Stimulated activated CD4-positive, alpha-beta T cell treated with anti-CD3 and anti-CD28 coated beads, Interleukin-1b, Interleukin-23, amount 100 ng/mL, for 4 hours (primary cell): ENCODE data around the gene PPARGC1A.

Source experiments
- DNase-seq, 2 donors: peaks; one replicate each; pipeline ENCODE4 v3.0.0-alpha.2; 2020; ENCODE audit warnings: low read depth in 2 of 2

Gene PPARGC1A

GRCh38 chr4:23878912-23879732 is 10.7 kb downstream of the PPARGC1A start:
- DNase-seq: no peak

DNA sequence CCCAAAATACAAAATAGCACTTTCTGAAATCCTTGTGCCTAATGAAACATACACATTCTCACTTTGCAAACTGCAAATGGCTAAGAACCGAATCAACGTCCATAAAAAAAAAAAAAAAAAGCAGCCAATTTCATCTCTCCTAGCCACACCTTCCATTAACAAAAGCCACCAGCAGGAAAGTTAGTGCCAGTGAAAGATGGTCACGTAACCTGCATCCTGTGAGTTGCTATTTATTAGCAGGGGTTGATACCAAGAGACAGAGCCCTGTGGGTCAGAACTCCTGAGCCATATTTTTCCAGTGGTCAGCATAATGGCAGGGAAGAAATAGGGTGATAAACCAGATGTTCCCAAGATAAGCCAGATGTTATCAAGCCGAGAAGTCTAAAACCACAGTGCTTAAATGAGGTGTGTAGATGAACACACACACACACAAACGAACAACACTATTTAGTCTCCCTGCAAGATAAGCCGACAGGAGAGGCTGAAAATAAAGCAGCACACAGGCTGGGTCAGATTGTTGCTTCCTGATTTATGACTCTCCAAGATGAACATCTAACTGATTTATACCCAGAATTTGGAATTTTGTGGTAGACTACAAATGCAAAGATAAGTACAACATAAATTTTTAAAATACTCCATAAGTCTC is 11.5 kb downstream of the PPARGC1A start:
- no peak for DNase-seq

GRCh38 chr4:23877758-23878229 is 12.1 kb downstream of the PPARGC1A start:
- DNase-seq: no peak

- no peak for DNase-seq
Observed at GRCh38 chr4:23876418-23877089, 13.3 kb downstream of the PPARGC1A start.

- DNase-seq: no peak
Observed at GRCh38 chr4:23875317-23875716, 14.5 kb downstream of the PPARGC1A start.

GRCh38 chr4:23874536-23874901 is 15.3 kb downstream of the PPARGC1A start:
- no peak for DNase-seq

GRCh38 chr4:23873717-23874535 is 15.9 kb downstream of the PPARGC1A start:
- DNase-seq: no peak

GRCh38 chr4:23871426-23871825 is 18.4 kb downstream of the PPARGC1A start:
- no peak for DNase-seq

GRCh38 chr4:23866450-23867075 is 23.3 kb downstream of the PPARGC1A start:
- no peak for DNase-seq

GRCh38 chr4:23861897-23862296 is 27.9 kb downstream of the PPARGC1A start:
- no peak for DNase-seq

GRCh38 chr4:23860919-23861318 is 28.9 kb downstream of the PPARGC1A start:
- no peak for DNase-seq

DNA sequence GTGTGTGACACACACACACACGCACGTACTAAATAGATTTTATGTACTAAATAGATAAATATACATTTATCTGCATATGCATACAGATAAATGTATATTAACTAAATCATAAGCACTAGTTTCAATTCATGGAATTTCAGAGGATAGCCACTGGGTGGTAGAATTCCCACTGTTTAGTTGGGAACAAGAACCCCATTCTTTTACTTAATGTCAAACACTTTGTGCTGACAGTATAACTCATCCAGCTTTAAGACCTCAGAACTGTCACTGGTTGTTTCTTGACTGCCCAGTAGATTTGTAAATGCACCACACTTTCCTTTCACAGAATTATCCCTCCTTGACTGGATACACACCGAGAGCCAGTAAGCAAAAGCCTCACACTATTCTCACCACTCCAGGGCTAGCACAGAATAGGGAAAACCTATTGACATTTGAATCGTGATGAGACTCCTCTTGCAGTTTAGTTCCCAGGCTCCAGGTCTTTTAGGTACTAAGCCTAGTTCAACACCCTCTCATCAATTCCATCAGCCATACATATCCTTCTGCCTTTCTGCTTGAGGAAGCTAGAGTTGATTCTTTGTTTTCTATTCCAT is 32.4 kb downstream of the PPARGC1A start:
- no peak for DNase-seq

DNA sequence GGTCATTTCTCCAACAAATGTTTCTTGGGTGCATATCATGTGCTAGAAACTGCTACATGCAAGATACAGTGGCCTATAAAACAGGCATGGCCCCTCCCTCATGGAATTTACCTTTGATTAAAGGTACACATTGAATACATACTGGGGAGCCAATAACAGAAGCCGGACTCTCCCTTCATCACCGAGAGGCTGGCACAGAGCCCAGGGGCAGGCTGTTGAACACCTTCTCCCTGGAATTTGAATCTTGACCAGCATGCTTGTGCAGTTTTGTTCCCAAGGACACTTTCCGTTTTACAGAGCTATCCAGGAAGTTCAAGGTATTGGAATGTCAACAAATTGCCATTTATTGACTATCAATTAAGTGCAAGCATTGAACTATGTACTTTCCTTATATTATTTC is 33.2 kb downstream of the PPARGC1A start:
- no peak for DNase-seq

- DNase-seq: no peak
Observed at GRCh38 chr4:23855912-23856605, 33.8 kb downstream of the PPARGC1A start.

- DNase-seq: no peak
Observed at GRCh38 chr4:23853986-23854660, 35.7 kb downstream of the PPARGC1A start.

DNA sequence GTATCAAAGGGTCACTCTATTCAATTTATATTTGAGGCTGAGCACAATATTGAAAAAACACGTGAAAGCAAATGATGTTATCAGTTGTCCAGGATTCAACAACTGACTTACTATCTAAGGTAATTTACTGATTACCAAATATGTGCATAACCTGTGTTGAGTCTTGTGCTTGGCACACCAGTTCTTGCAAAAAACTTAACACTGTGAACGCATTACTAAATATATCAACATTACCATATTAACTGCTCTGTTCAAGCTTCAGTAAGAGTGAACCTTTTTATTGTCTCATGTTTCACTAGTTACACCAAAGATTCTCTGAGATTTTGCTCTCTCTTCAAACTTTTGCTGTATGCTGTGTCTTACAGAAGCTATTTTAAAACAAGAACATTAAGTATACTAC is 38.4 kb downstream of the PPARGC1A start:
- no peak for DNase-seq

DNA sequence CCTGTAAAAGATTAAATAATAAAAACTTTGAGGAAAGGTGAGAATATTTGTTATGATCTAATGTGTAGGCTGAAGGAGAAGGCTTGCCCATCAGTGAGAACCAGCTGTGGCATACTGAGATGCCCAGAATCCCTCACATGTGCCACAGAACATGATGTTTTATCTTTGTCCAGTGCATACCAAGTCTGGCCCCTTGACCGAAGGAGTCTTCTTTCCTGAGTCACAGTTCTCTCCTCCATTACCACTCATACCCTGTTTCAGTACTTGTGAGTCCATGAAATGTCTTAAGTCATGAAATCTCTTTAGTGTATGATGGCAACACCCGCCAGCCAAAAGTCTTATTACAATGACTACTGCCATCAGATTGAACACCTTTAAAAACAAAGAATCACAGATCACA is 42.7 kb downstream of the PPARGC1A start:
- DNase-seq: no peak

- no peak for DNase-seq
Observed at GRCh38 chr4:23844961-23845360, 44.9 kb downstream of the PPARGC1A start.

DNA sequence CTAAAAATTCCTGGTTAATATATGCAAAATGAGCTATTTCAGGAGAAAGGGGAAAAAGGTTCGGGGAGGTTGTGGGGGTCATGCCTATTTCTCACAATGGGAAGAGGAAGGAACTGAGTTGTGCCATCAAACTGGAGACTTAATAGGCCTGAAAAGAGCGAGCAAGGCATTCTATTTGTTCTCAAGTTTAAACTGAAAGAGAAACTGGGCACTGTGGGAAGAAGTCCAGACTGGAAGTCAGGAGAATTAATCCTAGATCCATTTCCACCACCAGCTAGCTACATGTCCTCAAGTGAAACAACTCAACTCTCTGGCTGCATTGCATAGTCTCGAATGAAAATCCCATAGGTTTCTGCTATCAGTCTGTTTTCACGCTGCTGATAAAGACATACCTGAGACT is 50.6 kb downstream of the PPARGC1A start:
- DNase-seq: no peak

- DNase-seq: no peak
Observed at GRCh38 chr4:23838607-23839006, 51.2 kb downstream of the PPARGC1A start.
